Hepatocyte (in vitro differentiated cells): ENCODE measurements around the gene KLHL42.

Source experiments
- EZH2phosphoT487 ChIP-seq: fragments of 200-600 bp; sonication (generic); IDR thresholded peaks from one replicate; pipeline ENCODE4 v1.6.1; 2018; ENCODE audit warnings: antibody characterized with exemption, mild to moderate bottlenecking, low read depth, moderate library complexity; ENCODE audit not compliant: unreplicated experiment, severe bottlenecking
- TF ChIP-seq, protein P1 (sequence below): fragments of 200-600 bp; sonication (generic); IDR thresholded peaks from 2 replicates; pipeline ENCODE4 v1.5.1; 2016; ENCODE audit warnings: antibody characterized with exemption, mild to moderate bottlenecking; ENCODE audit not compliant: poor library complexity

GRCh38 chr12:27823038-27823437 is 43.0 kb downstream of the KLHL42 start:
- TF ChIP-seq, protein P1, sequence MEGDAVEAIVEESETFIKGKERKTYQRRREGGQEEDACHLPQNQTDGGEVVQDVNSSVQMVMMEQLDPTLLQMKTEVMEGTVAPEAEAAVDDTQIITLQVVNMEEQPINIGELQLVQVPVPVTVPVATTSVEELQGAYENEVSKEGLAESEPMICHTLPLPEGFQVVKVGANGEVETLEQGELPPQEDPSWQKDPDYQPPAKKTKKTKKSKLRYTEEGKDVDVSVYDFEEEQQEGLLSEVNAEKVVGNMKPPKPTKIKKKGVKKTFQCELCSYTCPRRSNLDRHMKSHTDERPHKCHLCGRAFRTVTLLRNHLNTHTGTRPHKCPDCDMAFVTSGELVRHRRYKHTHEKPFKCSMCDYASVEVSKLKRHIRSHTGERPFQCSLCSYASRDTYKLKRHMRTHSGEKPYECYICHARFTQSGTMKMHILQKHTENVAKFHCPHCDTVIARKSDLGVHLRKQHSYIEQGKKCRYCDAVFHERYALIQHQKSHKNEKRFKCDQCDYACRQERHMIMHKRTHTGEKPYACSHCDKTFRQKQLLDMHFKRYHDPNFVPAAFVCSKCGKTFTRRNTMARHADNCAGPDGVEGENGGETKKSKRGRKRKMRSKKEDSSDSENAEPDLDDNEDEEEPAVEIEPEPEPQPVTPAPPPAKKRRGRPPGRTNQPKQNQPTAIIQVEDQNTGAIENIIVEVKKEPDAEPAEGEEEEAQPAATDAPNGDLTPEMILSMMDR: no peak
- no peak for TF ChIP-seq EZH2phosphoT487
